ENCODE measurements around the gene TANGO6.

The TANGO6 gene

GRCh38 chr16:68884861-68885720 is 41.8 kb downstream of the TANGO6 start:
- no peak for TF ChIP-seq CTCF (IDR thresholded peaks at IDR 0.05)
- Histone ChIP-seq H3K4me2 (ENCODE audit: low read length) (no peak overlapping the region), H3K4me1 (no peaks in the 10 kb centered on the region), H3K79me2 (no peaks in the 10 kb centered on the region), H3K4me3 (ENCODE audit: low read depth, low read length) (no peak overlapping the region), H3K9ac (no peak overlapping the region), H3K36me3 (ENCODE audit: control insufficient read depth, insufficient read depth, low read length) (no peaks in the 10 kb centered on the region), H3K27ac (no peak overlapping the region), H3K27me3 (ENCODE audit: control insufficient read depth, insufficient read depth, low read length) (no peaks in the 10 kb centered on the region), H2AFZ (no peak overlapping the region), H3K9me3 (ENCODE audit: control insufficient read depth, low read length) (no peaks in the 10 kb centered on the region)

GRCh38 chr16:68887107-68887506 is 43.8 kb downstream of the TANGO6 start:
- Histone ChIP-seq H3K9me3 (ENCODE audit: control insufficient read depth, low read length) (no peaks in the 10 kb centered on the region), H3K79me2 (no peaks in the 10 kb centered on the region), H3K4me1 (no peaks in the 10 kb centered on the region), H3K27me3 (ENCODE audit: control insufficient read depth, insufficient read depth, low read length) (no peaks in the 10 kb centered on the region), H3K4me2 (ENCODE audit: low read length) (no peak overlapping the region), H3K27ac (no peak overlapping the region), H3K36me3 (ENCODE audit: control insufficient read depth, insufficient read depth, low read length) (no peaks in the 10 kb centered on the region), H2AFZ (no peak overlapping the region), H3K4me3 (ENCODE audit: low read depth, low read length) (no peak overlapping the region), H3K9ac (no peak overlapping the region)
- TF ChIP-seq CTCF (IDR thresholded peaks at IDR 0.05) = no peak

- H3K4me1 ChIP-seq = no peaks in the 10 kb centered on the region
- H3K4me2 ChIP-seq (ENCODE audit: low read length) = no peak overlapping the region
- H3K9ac ChIP-seq = no peak overlapping the region
- TF ChIP-seq CTCF (IDR thresholded peaks at IDR 0.05) = no peak
- H3K27ac ChIP-seq = no peak overlapping the region
- H3K27me3 ChIP-seq (ENCODE audit: control insufficient read depth, insufficient read depth, low read length) = no peaks in the 10 kb centered on the region
- no peaks in the 10 kb centered on the region for H3K36me3 ChIP-seq (ENCODE audit: control insufficient read depth, insufficient read depth, low read length)
- no peaks in the 10 kb centered on the region for H3K79me2 ChIP-seq
- H3K4me3 ChIP-seq (ENCODE audit: low read depth, low read length) = no peak overlapping the region
- no peaks in the 10 kb centered on the region for H3K9me3 ChIP-seq (ENCODE audit: control insufficient read depth, low read length)
- H2AFZ ChIP-seq = no peak overlapping the region
Measured at GRCh38 chr16:68889508-68890150, 46.3 kb downstream of the TANGO6 start.

GRCh38 chr16:68892214-68892613 is 48.9 kb downstream of the TANGO6 start:
- Histone ChIP-seq H3K4me3 (ENCODE audit: low read depth, low read length) (no peak overlapping the region), H3K27ac (no peak overlapping the region), H3K9ac (no peak overlapping the region), H3K36me3 (ENCODE audit: control insufficient read depth, insufficient read depth, low read length) (no peaks in the 10 kb centered on the region), H3K27me3 (ENCODE audit: control insufficient read depth, insufficient read depth, low read length) (no peaks in the 10 kb centered on the region), H3K9me3 (ENCODE audit: control insufficient read depth, low read length) (no peaks in the 10 kb centered on the region), H3K4me2 (ENCODE audit: low read length) (no peak overlapping the region), H3K4me1 (no peaks in the 10 kb centered on the region), H3K79me2 (no peaks in the 10 kb centered on the region), H2AFZ (no peak overlapping the region)
- no peak for TF ChIP-seq CTCF (IDR thresholded peaks at IDR 0.05)
